ENCODE data around the gene S100A3. TPM values are rescaled to one million over a fixed set of nuclear protein-coding genes. Genes with fewer than 3 reads are reported as not detected.
A peak's percentile ranks its signal among the peaks of the same experiment; 100 is the strongest.

S100A3 gene
- total and polyA plus RNA-seq, 2 of the 8 experiments (the other 6 are each of a cell fraction or from before 2014, with no cell fraction given) = 0.26 to 0.47 TPM

DNA sequence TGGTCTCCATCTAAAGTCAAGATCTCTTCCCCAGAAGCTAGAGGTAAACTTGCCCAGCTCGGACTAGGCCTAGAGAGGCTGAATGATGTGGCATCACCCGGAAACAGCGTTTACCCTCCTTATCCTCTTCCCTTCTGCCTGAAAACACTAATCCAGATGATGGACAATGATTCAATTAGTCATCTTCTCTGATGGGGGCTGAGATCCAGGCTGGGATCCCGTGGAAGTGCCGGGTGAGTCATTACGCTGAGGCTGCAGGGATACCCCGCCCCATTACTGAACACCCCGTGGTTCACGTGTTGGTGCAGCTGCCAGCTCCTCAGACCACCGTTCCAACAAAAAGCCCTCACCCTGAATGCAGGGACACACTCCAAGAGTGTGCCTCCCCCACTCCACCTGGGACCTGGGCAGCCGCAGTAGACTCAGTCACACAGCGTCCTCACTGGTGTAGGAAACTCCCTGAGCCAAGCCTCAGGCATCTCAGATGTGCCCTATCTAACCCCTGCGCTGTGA lies 15.3 kb downstream of the S100A3 start:
- H3K4me2 ChIP-seq (ENCODE audit: insufficient read depth in 1 of 2, low read depth in 2 of 2, low read length in 2 of 2) = peak overlapping the region; percentile 60 to 69
- no peak overlapping the region for H2AFZ ChIP-seq (ENCODE audit: low read length)
- H3K4ac ChIP-seq (replicated peaks; ENCODE audit: insufficient read length, low read depth, low read length) = no peak overlapping the region
- H3K56ac ChIP-seq (replicated peaks; ENCODE audit: insufficient read length, low read depth, low read length) = no peak overlapping the region
- peak overlapping the region; percentile 32 for H4K91ac ChIP-seq (replicated peaks; ENCODE audit: insufficient read length, low read length)
- H2AK5ac ChIP-seq (ENCODE audit: low read depth, low read length) = peak overlapping the region; percentile 3; the same call in 1 of the 2 replicates
- FAIRE-seq = no peak
- POLR2A ChIA-PET (ENCODE audit: partially characterized antibody) = interaction anchor here (0.8 to 3.3 kb wide), 14 partner anchors 11 to 129 kb away, joined by 3 to 17 read pairs (median 5); partner anchors contain the start of genes CHTOP, S100A13 and S100A3
- no peak overlapping the region for H2BK120ac ChIP-seq (replicated peaks; ENCODE audit: low read depth, low read length)
- peak overlapping the region in 3 of 4 experiments; percentile 3 to 54 (median 9); a peak in 3 of 8 replicates for H3K4me3 ChIP-seq (ENCODE audit: extremely low read depth in 1 of 4, insufficient read depth in 2 of 4, low read depth in 3 of 4, low read length in 4 of 4)
- peak overlapping the region; percentile 17; the same call in 1 of the 2 replicates for H3K18ac ChIP-seq (ENCODE audit: extremely low read depth, low read length)
- H4K8ac ChIP-seq (ENCODE audit: extremely low read depth, insufficient read depth, low read length) = no peak overlapping the region
- H3K27me3 ChIP-seq (replicated peaks in 1 of 4; ENCODE audit: control insufficient read depth in 3 of 4, extremely low read depth in 1 of 4, insufficient read depth in 3 of 4, low read length in 3 of 4) = peaks cover 0 to 19% (median 6%) of the 10 kb centered on the region in 4 experiments; a peak in 5 of 7 replicates
- peaks cover 15 to 38% (median 24%) of the 10 kb centered on the region in 4 experiments for H3K4me1 ChIP-seq (replicated peaks in 1 of 4; ENCODE audit: control insufficient read depth in 3 of 4, insufficient read depth in 4 of 4, low read length in 3 of 4)
- H4K5ac ChIP-seq (ENCODE audit: insufficient read length, low read depth, low read length) = no peak overlapping the region
- H2BK12ac ChIP-seq (ENCODE audit: low read depth, low read length) = peak overlapping the region; percentile 22; the same call in 1 of the 2 replicates
- peak overlapping the region; percentile 23; the same call in 1 of the 2 replicates for H2BK20ac ChIP-seq (ENCODE audit: low read length)
- no peaks in the 10 kb centered on the region for H4K20me1 ChIP-seq (replicated peaks in 1 of 2; ENCODE audit: control insufficient read depth in 1 of 2, insufficient read depth in 2 of 2, low read length in 2 of 2)
- no peak overlapping the region for H3K23ac ChIP-seq (ENCODE audit: insufficient read length)
- H3K23me2 ChIP-seq (ENCODE audit: low read depth, low read length) = peaks cover 2% of the 10 kb centered on the region
- no peak overlapping the region for H3K9ac ChIP-seq (replicated peaks in 1 of 4; ENCODE audit: extremely low read depth in 1 of 4, low read depth in 3 of 4, low read length in 3 of 4)
- H3K14ac ChIP-seq (ENCODE audit: insufficient read length) = no peak overlapping the region
- no peaks in the 10 kb centered on the region for H3K9me3 ChIP-seq (ENCODE audit: insufficient read depth in 2 of 2, low read depth in 1 of 2, low read length in 1 of 2)
- no peak overlapping the region for H2BK5ac ChIP-seq (ENCODE audit: low read depth, low read length)
- WGBS, 2 experiments (ENCODE audit: extremely low coverage in 1 of 2, insufficient coverage in 1 of 2, insufficient read length in 1 of 2, insufficient replicate concordance in 2 of 2, low coverage in 1 of 2, low lambda C conversion rate in 2 of 2, missing lambda C conversion rate in 1 of 2) = 81% methylated on average over 13 of the region's 13 CpGs; no CpG with 5 or more reads in 1 of the 2 experiments
- no peaks in the 10 kb centered on the region for H3K36me3 ChIP-seq (ENCODE audit: control insufficient read depth in 2 of 4, insufficient read depth in 4 of 4, low read length in 3 of 4)
- no peak overlapping the region for H3K27ac ChIP-seq (ENCODE audit: low read depth, low read length)
- H2BK15ac ChIP-seq (ENCODE audit: low read length) = no peak overlapping the region
- H3K79me2 ChIP-seq (ENCODE audit: control insufficient read depth in 1 of 2, insufficient read depth in 2 of 2, low read length in 2 of 2) = no peaks in the 10 kb centered on the region
- no peaks in the 10 kb centered on the region for H3K79me1 ChIP-seq (ENCODE audit: low read depth, low read length)
- CTCF ChIA-PET (ENCODE audit: partially characterized antibody) = interaction anchor here (0.7 to 10.2 kb wide), 34 partner anchors 8 to 393 kb away, joined by 3 to 165 read pairs (median 8); partner anchors contain the start of genes S100A1, S100A13, S100A14 and S100A16
- no peak for DNase-seq (ENCODE audit: low read depth in 1 of 2, low spot score in 2 of 2)
- TF ChIP-seq RXRA (IDR thresholded peaks at IDR 0.05; ENCODE audit: insufficient read depth, low read depth, low read length) (no peak), GABPA (IDR thresholded peaks at IDR 0.05; ENCODE audit: borderline replicate concordance, insufficient read depth, low read length) (no peak), CREB1 (IDR thresholded peaks at IDR 0.05) (no peak)

Measured in H1 (cell line).